Measurements from ENCODE around the gene HAUS8.

The HAUS8 gene, protein sequence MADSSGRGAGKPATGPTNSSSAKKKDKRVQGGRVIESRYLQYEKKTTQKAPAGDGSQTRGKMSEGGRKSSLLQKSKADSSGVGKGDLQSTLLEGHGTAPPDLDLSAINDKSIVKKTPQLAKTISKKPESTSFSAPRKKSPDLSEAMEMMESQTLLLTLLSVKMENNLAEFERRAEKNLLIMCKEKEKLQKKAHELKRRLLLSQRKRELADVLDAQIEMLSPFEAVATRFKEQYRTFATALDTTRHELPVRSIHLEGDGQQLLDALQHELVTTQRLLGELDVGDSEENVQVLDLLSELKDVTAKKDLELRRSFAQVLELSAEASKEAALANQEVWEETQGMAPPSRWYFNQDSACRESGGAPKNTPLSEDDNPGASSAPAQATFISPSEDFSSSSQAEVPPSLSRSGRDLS

GRCh38 chr19:17075035-17075863, at the start of gene HAUS8, which contains the start of gene MYO9B:
HAUS8 (minus strand) TSS chr19:17075452; CDS start chr19:17075422, 30 bp downstream.
MYO9B (plus strand) TSS chr19:17075777; CDS start chr19:17101718, 25,941 bp downstream.
- H3K36me3 ChIP-seq (ENCODE audit: control insufficient read depth, low read depth, low read length) = peaks cover 19% of the 10 kb centered on the region
- peak within 1 kb of the TSS; percentile 94 for H3K9ac ChIP-seq (ENCODE audit: low read length)
- peaks cover 20% of the 10 kb centered on the region for H3K4me1 ChIP-seq (ENCODE audit: control insufficient read depth, low read depth, low read length)
- H3K4me3 ChIP-seq (ENCODE audit: low read length) = peak within 1 kb of the TSS; percentile 82
- no peaks in the 10 kb centered on the region for H3K27me3 ChIP-seq (ENCODE audit: control insufficient read depth, insufficient read depth, low read length)
- H3K27ac ChIP-seq (ENCODE audit: low read length) = peak within 1 kb of the TSS; percentile 95
- H3K9me3 ChIP-seq (ENCODE audit: control insufficient read depth, low read depth, low read length) = no peaks in the 10 kb centered on the region

GRCh38 chr19:17124025-17124424, 48.8 kb upstream of the HAUS8 start:
- Histone ChIP-seq H3K9me3 (ENCODE audit: control insufficient read depth, low read depth, low read length) (no peaks in the 10 kb centered on the region), H3K27me3 (ENCODE audit: control insufficient read depth, insufficient read depth, low read length) (no peaks in the 10 kb centered on the region), H3K4me1 (ENCODE audit: control insufficient read depth, low read depth, low read length) (peaks cover 7% of the 10 kb centered on the region), H3K36me3 (ENCODE audit: control insufficient read depth, low read depth, low read length) (no peaks in the 10 kb centered on the region), H3K4me3 (ENCODE audit: low read length) (no peak overlapping the region), H3K9ac (ENCODE audit: low read length) (no peak overlapping the region), H3K27ac (ENCODE audit: low read length) (no peak overlapping the region)

DNA sequence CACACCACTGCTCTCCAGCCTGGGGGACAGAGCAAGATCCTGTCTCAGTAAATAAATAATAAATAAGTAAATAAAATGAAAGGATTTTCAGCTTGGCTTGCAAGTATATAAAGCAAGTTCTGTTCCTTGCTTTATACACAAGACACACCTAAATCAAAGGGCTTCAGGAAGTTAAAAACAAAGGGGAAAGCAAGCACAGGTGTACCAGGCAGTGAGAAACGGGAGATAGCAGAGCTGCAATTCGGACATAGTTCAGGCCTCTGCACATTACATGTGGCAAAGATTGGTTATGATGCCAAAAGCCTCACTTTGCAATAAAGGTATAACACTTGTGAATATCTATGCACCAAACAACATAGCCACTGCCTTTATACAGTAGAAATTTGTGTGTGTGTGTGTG, 47.8 kb upstream of the HAUS8 start:
- H3K36me3 ChIP-seq (ENCODE audit: control insufficient read depth, low read depth, low read length) = no peaks in the 10 kb centered on the region
- no peak overlapping the region for H3K4me3 ChIP-seq (ENCODE audit: low read length)
- H3K27me3 ChIP-seq (ENCODE audit: control insufficient read depth, insufficient read depth, low read length) = no peaks in the 10 kb centered on the region
- H3K27ac ChIP-seq (ENCODE audit: low read length) = no peak overlapping the region
- no peak overlapping the region for H3K9ac ChIP-seq (ENCODE audit: low read length)
- H3K4me1 ChIP-seq (ENCODE audit: control insufficient read depth, low read depth, low read length) = peaks cover 7% of the 10 kb centered on the region
- H3K9me3 ChIP-seq (ENCODE audit: control insufficient read depth, low read depth, low read length) = no peaks in the 10 kb centered on the region

DNA sequence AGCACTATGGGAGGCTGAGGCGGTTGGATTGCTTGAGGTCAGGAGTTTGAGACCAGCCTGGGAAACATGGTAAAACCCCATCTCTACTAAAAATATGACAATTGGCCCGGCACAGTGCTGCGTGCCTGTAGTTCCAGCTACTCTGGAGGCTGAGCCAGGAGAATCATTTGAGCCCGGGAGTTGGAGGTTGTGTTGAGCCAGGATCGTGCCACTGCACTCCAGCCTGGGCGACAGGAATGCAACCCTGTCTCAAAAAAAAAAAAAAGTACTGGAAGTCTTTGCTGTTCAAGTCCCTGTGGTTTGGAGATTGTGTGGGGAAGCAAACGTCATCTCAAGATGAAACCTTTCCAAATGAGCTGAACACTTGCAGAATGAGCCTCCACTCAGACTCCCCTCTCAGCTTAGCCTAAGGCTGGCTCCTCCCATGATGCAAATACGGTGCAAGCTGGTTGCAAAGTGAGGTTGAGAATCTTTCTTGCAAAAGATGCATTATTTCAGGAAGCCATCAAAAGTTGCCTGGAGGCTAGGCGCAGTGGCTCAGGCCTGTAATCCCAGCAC, 46.6 kb upstream of the HAUS8 start:
- Histone ChIP-seq H3K36me3 (ENCODE audit: control insufficient read depth, low read depth, low read length) (no peaks in the 10 kb centered on the region), H3K4me1 (ENCODE audit: control insufficient read depth, low read depth, low read length) (peaks cover 7% of the 10 kb centered on the region), H3K27ac (ENCODE audit: low read length) (no peak overlapping the region), H3K27me3 (ENCODE audit: control insufficient read depth, insufficient read depth, low read length) (no peaks in the 10 kb centered on the region), H3K9ac (ENCODE audit: low read length) (no peak overlapping the region), H3K4me3 (ENCODE audit: low read length) (no peak overlapping the region), H3K9me3 (ENCODE audit: control insufficient read depth, low read depth, low read length) (no peaks in the 10 kb centered on the region)

DNA sequence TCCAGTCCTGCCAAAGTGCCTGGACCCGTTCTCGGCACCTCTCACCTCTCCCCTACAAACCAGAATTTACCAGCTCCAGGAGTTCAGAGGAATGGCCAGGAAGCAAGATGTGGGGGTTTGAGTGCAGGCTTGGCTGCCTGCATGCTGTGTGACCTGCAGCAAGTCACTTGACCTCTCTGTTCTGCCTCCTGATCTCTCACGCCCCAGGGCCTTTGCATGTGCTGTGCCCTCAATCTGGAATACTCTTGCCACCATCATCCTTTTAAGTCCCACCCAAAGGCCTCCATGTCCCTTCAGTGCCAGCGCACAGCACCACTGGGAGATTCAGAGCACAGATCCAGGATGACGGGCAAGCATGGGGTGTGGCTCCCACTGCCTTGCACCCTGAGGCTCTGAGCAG, 43.7 kb upstream of the HAUS8 start:
- Histone ChIP-seq H3K4me3 (ENCODE audit: low read length) (no peak overlapping the region), H3K9ac (ENCODE audit: low read length) (no peak overlapping the region), H3K9me3 (ENCODE audit: control insufficient read depth, low read depth, low read length) (no peaks in the 10 kb centered on the region), H3K27me3 (ENCODE audit: control insufficient read depth, insufficient read depth, low read length) (no peaks in the 10 kb centered on the region), H3K4me1 (ENCODE audit: control insufficient read depth, low read depth, low read length) (peaks cover 5% of the 10 kb centered on the region), H3K27ac (ENCODE audit: low read length) (no peak overlapping the region), H3K36me3 (ENCODE audit: control insufficient read depth, low read depth, low read length) (no peaks in the 10 kb centered on the region)

DNA sequence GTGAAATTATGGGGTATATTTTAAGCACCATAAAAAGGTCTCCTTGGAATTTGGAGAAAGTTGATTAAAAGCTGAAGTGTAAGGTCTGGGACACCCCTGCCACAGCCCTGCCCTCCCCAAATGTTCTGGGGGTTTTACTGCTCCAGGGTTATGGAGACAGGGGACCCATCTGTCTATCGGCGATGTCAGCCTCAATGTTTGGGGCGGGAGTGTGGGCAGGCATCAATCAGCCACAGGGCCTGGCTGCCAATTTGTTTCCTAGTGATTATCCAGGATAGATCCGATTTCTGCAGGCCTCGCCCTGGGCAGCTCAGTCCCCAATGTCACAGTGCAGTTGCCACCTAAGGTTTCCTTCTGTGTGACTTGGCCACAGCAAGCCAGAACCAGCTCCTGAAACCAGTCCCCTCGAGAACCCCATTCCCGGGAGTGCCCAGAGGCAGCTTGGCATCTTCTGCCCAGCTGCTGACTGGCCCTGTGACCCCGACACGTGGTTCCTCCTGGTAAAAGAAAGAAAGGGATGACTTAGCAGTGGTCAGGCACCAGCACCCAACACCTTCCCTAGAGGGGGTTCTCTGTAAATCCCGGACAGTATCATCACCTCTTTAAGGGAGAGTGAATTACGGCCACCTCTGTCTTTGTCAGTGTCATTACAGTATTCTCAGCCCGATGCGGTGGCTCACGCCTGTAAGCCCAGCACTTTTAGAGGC, 41.9 kb upstream of the HAUS8 start:
- Histone ChIP-seq H3K27me3 (ENCODE audit: control insufficient read depth, insufficient read depth, low read length) (no peaks in the 10 kb centered on the region), H3K9me3 (ENCODE audit: control insufficient read depth, low read depth, low read length) (no peaks in the 10 kb centered on the region), H3K9ac (ENCODE audit: low read length) (no peak overlapping the region), H3K36me3 (ENCODE audit: control insufficient read depth, low read depth, low read length) (no peaks in the 10 kb centered on the region), H3K27ac (ENCODE audit: low read length) (no peak overlapping the region), H3K4me3 (ENCODE audit: low read length) (no peak overlapping the region), H3K4me1 (ENCODE audit: control insufficient read depth, low read depth, low read length) (peaks cover 8% of the 10 kb centered on the region)

GRCh38 chr19:17114414-17114831, 39.2 kb upstream of the HAUS8 start:
- H3K36me3 ChIP-seq (ENCODE audit: control insufficient read depth, low read depth, low read length) = no peaks in the 10 kb centered on the region
- peaks cover 8% of the 10 kb centered on the region for H3K4me1 ChIP-seq (ENCODE audit: control insufficient read depth, low read depth, low read length)
- no peak overlapping the region for H3K27ac ChIP-seq (ENCODE audit: low read length)
- no peak overlapping the region for H3K4me3 ChIP-seq (ENCODE audit: low read length)
- H3K9ac ChIP-seq (ENCODE audit: low read length) = no peak overlapping the region
- no peaks in the 10 kb centered on the region for H3K27me3 ChIP-seq (ENCODE audit: control insufficient read depth, insufficient read depth, low read length)
- no peaks in the 10 kb centered on the region for H3K9me3 ChIP-seq (ENCODE audit: control insufficient read depth, low read depth, low read length)

GRCh38 chr19:17113127-17113785, 38.0 kb upstream of the HAUS8 start:
- Histone ChIP-seq H3K9me3 (ENCODE audit: control insufficient read depth, low read depth, low read length) (no peaks in the 10 kb centered on the region), H3K4me1 (ENCODE audit: control insufficient read depth, low read depth, low read length) (peaks cover 8% of the 10 kb centered on the region), H3K4me3 (ENCODE audit: low read length) (no peak overlapping the region), H3K27me3 (ENCODE audit: control insufficient read depth, insufficient read depth, low read length) (no peaks in the 10 kb centered on the region), H3K36me3 (ENCODE audit: control insufficient read depth, low read depth, low read length) (no peaks in the 10 kb centered on the region), H3K27ac (ENCODE audit: low read length) (no peak overlapping the region), H3K9ac (ENCODE audit: low read length) (no peak overlapping the region)

- no peak overlapping the region for H3K9ac ChIP-seq (ENCODE audit: low read length)
- no peaks in the 10 kb centered on the region for H3K36me3 ChIP-seq (ENCODE audit: control insufficient read depth, low read depth, low read length)
- no peak overlapping the region for H3K27ac ChIP-seq (ENCODE audit: low read length)
- H3K4me1 ChIP-seq (ENCODE audit: control insufficient read depth, low read depth, low read length) = peaks cover 8% of the 10 kb centered on the region
- H3K9me3 ChIP-seq (ENCODE audit: control insufficient read depth, low read depth, low read length) = no peaks in the 10 kb centered on the region
- no peaks in the 10 kb centered on the region for H3K27me3 ChIP-seq (ENCODE audit: control insufficient read depth, insufficient read depth, low read length)
- no peak overlapping the region for H3K4me3 ChIP-seq (ENCODE audit: low read length)
Measured at GRCh38 chr19:17112700-17113099, 37.4 kb upstream of the HAUS8 start.

DNA sequence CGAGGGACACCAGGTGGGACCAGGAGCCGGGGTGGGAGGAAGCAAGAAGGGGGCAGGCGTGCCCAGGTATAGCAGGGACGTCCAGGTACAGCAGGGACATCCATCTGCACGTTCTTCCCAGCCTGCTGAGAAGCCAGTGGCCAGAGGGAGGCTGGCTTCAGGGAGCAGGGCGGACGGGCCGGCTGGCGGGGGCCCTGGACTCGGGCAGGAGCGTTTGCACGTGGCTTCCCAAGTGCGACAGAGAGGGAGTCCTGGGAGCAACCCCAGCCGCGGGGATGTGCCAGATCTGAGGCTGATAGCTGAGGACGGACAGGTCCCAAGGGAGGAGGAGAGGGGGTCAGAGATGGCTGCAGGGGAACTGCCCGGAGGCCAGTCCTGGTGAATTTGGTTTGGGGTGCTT, 37.0 kb upstream of the HAUS8 start:
- Histone ChIP-seq H3K4me1 (ENCODE audit: control insufficient read depth, low read depth, low read length) (peaks cover 8% of the 10 kb centered on the region), H3K9me3 (ENCODE audit: control insufficient read depth, low read depth, low read length) (no peaks in the 10 kb centered on the region), H3K27me3 (ENCODE audit: control insufficient read depth, insufficient read depth, low read length) (no peaks in the 10 kb centered on the region), H3K9ac (ENCODE audit: low read length) (no peak overlapping the region), H3K4me3 (ENCODE audit: low read length) (no peak overlapping the region), H3K27ac (ENCODE audit: low read length) (no peak overlapping the region), H3K36me3 (ENCODE audit: control insufficient read depth, low read depth, low read length) (no peaks in the 10 kb centered on the region)
